Middle frontal gyrus (tissue), 1 donor: ENCODE measurements around the gene SLIT3.

Experiments used
- DNase-seq: peaks from one replicate; pipeline ENCODE4 v3.0.0-alpha.2; 2015; ENCODE audit warnings: low spot score; ENCODE audit errors: extremely low spot score

The SLIT3 gene

GRCh38 chr5:169176709-169177694 is 123.9 kb downstream of the SLIT3 start:
- no peak for DNase-seq

- DNase-seq, result no peak
These were observed 125.2 kb downstream of the SLIT3 start for GRCh38 chr5:169175733-169176132.

DNA sequence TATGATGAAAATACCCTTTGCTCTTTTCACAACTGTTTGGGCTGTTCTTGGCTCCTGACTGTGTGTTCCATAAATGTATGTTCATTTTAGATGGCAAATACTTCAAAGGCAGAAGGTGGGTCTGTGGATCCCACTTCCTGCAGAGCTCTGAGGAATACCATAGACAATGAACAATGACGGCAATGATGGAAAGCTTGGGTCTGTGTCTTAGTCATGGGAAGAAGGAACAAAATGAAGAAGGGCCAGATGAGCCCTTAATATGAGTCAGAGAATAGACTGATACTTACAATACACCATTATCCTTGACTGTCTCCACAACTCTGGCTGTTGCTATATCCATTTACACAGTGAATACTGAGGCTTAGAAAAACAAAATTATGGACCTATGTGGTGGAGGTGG is 126.0 kb downstream of the SLIT3 start:
- no peak for DNase-seq

DNA sequence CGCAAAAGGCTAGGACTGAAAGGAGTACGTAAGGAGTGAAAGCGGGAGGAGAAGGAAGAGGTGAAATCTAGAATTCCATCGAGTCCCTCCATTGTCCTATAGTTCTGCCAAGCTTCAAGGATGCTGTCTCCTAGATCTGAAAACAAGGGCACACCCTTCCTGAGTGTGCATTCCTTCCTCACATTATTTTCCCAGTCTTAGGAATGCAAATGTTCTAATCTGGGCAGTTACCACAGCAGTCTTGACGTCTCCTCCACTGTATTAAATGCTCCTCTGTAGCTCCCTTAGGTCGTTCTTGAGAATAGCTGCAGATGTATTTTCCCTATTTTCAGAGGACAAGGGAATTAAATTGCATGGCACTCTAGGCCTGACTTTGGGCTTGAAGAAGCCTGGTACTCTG is 127.6 kb downstream of the SLIT3 start:
- no peak for DNase-seq

DNA sequence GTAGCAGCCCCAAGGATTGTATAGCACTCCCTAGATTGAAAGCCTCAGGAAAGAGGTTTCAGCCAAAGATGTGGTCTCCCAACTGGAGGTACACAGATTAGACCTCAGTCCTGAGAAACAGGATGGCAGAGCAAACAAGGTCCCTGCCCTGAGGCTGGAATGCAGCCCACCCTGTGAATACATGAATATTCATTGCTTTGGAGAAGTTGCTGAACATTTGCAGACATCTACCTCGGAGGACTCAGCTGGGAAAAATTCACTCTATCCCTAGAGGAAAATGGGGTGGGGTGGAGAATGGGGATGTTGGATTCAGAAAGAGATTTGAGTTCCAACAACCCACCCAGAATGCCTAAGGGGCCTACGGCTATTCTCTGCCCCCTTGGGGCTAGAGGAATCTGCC is 129.4 kb downstream of the SLIT3 start:
- no peak for DNase-seq

GRCh38 chr5:169169783-169170182 is 131.2 kb downstream of the SLIT3 start:
- DNase-seq, result no peak

DNA sequence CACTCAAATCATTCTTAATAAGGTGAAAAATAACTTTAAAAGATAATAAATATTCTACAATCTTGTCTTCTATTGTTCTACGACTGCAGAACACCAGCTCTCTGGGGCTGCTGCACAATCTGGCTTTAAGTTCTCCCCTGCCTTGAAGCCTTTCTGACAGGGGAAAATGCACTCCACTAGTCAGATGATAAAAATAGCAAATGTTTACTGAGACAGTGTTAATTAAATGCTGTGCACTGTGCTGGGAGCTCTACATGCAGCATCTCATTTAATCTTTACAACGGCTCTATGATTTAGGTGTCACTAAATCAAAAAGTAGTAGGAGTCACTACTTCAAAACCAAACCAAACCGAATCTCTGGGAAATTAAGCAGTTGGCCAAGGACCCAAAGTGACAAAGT is 132.7 kb downstream of the SLIT3 start:
- DNase-seq, result no peak

GRCh38 chr5:169166078-169166477 is 134.9 kb downstream of the SLIT3 start:
- DNase-seq, result no peak

- no peak for DNase-seq
These were observed 135.9 kb downstream of the SLIT3 start for GRCh38 chr5:169165052-169165451.

GRCh38 chr5:169164481-169164925 is 136.4 kb downstream of the SLIT3 start:
- DNase-seq, result no peak

DNA sequence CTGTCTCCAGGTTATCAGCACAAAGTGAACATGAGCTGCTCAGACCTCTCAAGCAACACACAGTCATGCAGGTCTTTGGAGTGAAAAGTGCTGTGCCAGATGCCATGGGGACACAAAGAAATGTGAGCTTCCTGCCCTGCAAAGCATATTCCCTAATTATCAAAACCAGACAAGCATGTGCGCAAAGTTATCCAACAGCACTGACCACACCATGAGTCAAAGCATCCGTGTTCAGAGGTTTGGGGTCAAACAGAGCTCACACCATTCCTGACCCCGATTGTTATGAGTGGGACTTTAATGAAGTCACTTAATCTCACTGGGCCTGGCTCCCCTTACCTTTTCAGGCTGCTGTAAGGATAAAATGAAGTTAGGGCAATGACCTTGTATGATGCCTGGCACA is 138.5 kb downstream of the SLIT3 start:
- no peak for DNase-seq

- no peak for DNase-seq
These were observed 139.8 kb downstream of the SLIT3 start for GRCh38 chr5:169161022-169161680.

- DNase-seq, result no peak
These were observed 140.5 kb downstream of the SLIT3 start for GRCh38 chr5:169160405-169160901.

- no peak for DNase-seq
These were observed 142.2 kb downstream of the SLIT3 start for GRCh38 chr5:169158764-169159163.

GRCh38 chr5:169157064-169157463 is 143.9 kb downstream of the SLIT3 start:
- no peak for DNase-seq

DNA sequence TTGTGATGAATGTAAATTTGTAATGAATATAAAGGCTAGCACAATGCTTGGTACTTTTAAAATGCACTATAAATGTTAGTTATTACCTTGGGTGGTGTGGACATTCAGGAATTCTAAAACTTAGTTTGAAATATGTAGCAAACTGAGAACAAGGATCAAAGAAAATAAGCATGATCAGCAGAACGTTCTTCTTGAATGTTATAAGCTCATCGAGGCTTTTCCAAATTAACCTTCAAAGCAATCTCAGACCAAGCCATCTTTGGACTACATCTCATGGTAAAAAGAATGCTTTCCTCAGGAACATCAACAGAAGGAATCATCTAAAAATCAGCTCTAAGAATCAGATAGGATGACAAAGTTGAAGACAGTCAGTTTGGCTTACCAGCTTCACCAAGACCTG is 146.3 kb downstream of the SLIT3 start:
- no peak for DNase-seq

DNA sequence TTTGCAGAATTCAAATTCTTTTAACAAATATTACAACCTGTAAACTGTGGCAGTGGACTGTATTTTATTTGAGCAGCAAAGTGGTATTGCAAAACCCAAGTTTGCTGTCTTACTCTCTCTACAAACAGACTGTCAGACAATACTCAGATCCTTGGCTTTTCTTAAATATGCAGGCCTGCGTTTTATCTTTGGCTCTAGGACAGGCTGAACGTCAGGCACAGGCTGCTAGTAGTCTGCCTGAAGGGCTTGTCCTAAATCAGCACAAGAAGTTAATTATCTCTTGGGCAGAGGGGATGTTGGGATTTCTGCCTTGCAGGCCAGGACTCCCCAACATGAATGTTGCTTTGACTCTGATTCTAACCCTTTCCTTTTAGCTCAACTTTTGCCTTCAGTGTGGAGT is 147.5 kb downstream of the SLIT3 start:
- DNase-seq, result no peak

GRCh38 chr5:169152946-169153345 is 148.0 kb downstream of the SLIT3 start:
- DNase-seq, result no peak

GRCh38 chr5:169152453-169152852 is 148.5 kb downstream of the SLIT3 start:
- DNase-seq, result no peak

DNA sequence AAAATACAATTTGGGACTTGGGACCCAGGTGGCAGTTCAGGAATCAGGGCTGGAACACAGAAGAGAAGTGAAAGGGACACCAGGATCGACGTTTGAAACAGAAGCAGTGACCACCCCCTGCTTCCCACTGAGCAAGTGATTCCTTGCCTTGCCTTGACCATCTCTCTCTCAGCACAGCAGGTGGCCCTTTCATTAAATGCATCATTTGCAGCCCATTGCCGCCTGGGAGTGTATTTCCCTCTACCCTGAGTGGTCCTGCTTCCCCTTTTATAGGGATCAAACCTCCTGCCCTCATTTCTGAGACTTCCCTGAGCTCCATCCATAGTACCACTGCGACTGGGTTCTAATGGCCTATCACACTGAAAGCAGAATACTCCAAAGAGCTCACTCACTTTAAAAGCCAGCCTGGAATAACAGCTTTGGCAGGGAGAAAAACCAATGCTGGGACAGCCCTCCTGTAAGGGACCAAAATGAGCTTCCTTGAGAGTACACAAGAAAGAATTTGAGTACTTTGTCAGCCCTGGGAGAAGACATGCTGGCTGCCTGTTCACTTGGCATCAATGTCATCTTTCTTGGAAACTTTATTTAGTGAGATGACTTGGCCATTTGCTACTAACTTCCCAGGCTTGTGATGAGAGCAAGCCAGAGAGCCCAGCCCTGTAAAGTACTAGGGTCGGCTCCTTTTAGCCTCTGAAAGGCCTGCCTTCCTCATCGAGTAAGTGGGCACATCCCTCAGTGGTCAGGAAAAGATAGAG is 149.7 kb downstream of the SLIT3 start:
- DNase-seq, result no peak

DNA sequence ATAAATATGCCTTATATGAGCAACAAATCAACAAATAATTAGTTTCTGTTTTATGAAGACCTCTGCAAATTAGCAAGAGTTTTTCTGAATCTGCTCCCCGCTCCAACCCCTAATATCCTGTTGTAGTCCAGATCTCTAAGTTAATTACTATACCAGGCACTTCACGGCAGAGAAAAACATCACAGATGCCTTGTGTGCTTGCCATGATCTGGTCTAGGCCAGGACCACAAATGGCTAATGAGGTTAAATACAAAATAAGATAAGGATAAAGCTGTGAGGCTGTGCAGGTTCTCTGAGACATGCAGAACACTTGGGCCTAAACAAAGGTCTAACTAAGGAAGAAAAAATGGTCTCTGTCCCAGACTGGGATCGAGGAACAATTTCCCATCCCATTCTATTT is 150.8 kb downstream of the SLIT3 start:
- DNase-seq, result no peak

- no peak for DNase-seq
These were observed 151.6 kb downstream of the SLIT3 start for GRCh38 chr5:169149317-169149716.
